DMS153 treated with DMSO at 0.1 percent for 48 hours (cell line): Measurements from ENCODE around the gene HOXD9.

Experiments used
- DNase-seq: peaks from one replicate; lab custom pipeline; 2025; ENCODE audit not compliant: unreplicated experiment; lab: John Stamatoyannopoulos, UW

HOXD9 gene

GRCh38 chr2:176124110-176124946 is 1.8 kb downstream of the HOXD9 start:
- no peak for DNase-seq

DNA sequence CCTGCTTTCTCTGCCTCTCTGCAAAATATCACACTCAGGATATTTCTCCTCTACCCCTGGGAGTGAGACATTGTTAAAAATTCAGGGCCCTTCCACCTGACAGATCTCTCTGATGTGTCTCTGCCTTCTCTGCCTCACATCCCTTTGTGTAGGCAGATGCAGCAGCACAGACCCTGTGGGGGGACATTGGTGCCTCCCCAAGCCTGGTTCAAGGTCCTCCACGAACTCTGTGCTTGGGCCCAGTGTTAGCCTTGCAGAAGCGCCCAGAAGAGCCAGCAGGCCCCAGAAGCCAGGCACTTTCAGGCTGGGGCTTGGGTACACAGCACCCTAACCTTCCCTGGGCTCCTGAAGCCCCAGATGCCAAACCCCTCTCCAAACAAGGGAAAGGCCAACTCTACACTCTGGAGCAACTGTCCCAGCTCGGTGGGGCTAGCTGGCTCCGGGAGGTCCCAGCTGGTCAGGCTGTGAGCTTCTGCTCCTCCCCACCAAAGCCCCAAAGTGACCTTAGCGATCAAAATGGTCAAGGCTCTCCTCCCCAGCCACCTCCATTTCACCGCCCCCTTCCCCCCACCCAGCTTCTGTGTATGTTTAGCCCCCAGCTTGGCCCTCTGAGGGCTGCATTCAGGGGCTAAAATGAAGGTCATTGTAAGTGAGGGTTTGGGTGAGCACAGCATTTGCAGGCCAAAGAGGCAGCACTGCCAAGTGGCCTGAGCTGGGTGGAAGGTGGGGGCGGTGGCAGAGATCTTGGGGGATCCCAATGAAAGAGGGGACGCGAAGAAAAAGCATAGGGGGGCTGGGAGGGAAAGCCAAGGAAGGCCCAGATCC is 2.6 kb downstream of the HOXD9 start:
- DNase-seq, result no peak

DNA sequence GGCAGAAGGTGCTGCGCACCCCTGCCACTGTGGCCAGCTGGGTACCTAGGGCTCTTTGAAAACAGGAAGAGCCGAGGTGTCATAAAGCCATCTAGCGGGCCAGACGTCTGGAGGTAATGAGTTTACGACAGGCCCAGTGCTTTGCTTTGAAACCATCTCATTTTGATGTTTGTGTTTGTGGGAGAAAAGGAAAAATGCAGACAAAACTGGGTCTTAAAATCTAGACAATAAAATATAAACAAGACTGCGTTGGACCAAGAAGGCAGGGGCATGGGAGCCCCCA is 3.2 kb downstream of the HOXD9 start:
- DNase-seq, result no peak

- DNase-seq, result no peak
Measured at GRCh38 chr2:176126929-176127773, 4.6 kb downstream of the HOXD9 start.

GRCh38 chr2:176127774-176128072 is 5.2 kb downstream of the HOXD9 start:
- DNase-seq, result no peak

- no peak for DNase-seq
Measured at GRCh38 chr2:176128172-176128981, 5.9 kb downstream of the HOXD9 start.

- no peak for DNase-seq
Measured at GRCh38 chr2:176128982-176129796, 6.7 kb downstream of the HOXD9 start, which contains the start of gene HOXD8. HOXD8 (plus strand) TSS chr2:176129705; CDS start chr2:176130367, 662 bp downstream.

DNA sequence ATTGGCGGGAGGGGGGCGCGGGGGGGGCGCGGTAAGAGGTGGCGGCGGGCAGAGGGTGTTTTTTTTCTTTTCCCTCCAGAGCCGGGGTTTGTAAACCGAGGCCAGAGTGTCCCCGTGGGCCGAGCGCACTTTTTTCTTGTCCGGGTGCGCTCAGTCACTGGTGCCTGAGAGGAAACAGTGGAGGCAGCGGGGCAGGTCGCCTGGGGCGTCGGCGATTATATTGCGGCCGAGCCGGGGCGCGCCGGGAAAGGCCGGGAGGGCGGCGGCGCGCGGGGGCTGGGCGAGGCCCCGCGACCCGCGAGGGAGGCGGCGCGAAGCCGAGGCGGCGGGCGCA is 7.3 kb downstream of the HOXD9 start:
- no peak for DNase-seq

GRCh38 chr2:176130147-176130956 is 7.8 kb downstream of the HOXD9 start:
- no peak for DNase-seq

DNA sequence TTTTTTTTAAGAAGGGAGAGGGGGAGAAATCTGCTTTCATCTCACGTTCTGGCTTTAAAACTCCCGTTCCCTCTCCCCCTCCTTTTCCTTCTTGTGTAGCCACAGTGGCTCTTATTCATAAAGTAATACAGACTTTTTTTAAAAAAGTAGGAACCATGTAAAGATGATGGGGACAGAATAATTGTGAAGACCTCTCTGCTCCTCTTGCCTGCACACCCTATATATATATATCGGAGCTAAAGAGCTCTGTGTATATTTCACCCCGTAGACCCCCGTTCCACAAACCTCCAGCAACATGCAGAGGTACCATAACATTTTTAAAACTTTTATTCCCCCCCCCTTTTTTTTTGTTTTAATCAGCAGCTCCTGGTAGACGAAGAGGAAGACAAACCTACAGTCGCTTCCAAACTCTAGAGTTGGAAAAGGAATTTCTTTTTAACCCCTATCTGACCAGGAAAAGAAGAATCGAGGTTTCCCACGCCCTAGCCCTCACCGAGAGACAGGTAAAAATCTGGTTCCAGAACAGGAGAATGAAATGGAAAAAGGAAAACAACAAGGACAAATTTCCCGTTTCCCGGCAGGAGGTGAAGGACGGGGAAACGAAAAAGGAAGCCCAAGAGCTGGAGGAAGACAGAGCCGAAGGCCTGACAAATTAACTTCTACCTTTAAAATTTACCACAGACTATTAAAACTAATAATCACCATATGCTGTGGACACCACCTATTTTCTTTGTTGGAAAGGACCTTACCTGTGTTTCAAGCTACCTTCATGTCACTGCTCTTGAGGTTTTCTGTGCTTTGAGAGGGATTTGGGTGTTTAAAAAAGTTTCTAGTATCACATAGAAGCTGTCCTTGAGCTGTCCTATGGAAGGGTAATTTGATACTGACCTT is 8.7 kb downstream of the HOXD9 start:
- DNase-seq, result no peak

- no peak for DNase-seq
Measured at GRCh38 chr2:176131848-176132158, 9.3 kb downstream of the HOXD9 start.

GRCh38 chr2:176132205-176133171 is 10.0 kb downstream of the HOXD9 start:
- no peak for DNase-seq

- DNase-seq, result no peak
Measured at GRCh38 chr2:176133389-176133788, 10.9 kb downstream of the HOXD9 start.

GRCh38 chr2:176134035-176134434 is 11.5 kb downstream of the HOXD9 start:
- DNase-seq, result no peak

DNA sequence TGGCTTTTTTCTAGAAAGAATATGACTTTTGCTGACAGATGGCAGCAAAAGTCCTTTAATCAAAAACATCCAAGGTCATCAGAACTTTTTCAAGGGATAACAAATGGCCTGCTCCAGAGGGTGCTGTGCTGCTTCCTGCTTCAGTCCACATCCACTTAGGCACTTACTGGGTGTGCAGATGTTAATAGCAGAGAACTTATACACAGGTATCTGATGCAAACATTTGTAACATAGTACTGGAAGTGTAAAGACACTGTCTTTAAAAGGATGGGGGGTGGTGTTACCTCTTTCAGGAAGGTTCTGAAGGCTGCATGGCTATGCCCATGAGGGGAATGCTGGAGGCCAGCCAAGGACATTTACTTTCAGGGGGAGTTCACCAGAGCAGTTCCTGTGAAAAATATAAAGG is 12.5 kb downstream of the HOXD9 start:
- no peak for DNase-seq

- no peak for DNase-seq
Measured at GRCh38 chr2:176136374-176137251, 14.1 kb downstream of the HOXD9 start.
